HG02623 (cell line): Measurements from ENCODE around the gene BNIP5.
"Not testable (repeated sequence)": the region's sequence is repeated elsewhere in the genome, so short reads cannot be mapped to it uniquely, and the experiment has no call there.

Source experiments
- ATAC-seq: cut with Tn5 transposase; IDR thresholded peaks from one replicate; pipeline ENCODE4 v1.9.1; 2021; ENCODE audit warnings: moderate library complexity; ENCODE audit not compliant: unreplicated experiment

The BNIP5 gene

GRCh38 chr6:36368421-36368820 is 31.7 kb upstream of the BNIP5 start:
- ATAC-seq: no peak

- ATAC-seq: no peak
These were observed 31.1 kb upstream of the BNIP5 start for GRCh38 chr6:36367743-36368142.

GRCh38 chr6:36364669-36365479 is 28.2 kb upstream of the BNIP5 start:
- ATAC-seq: no peak

- not testable (repeated sequence) for ATAC-seq
These were observed 27.5 kb upstream of the BNIP5 start for GRCh38 chr6:36364061-36364635.

GRCh38 chr6:36363371-36363752 is 26.7 kb upstream of the BNIP5 start:
- ATAC-seq: not testable (repeated sequence)

GRCh38 chr6:36362551-36363370 is 26.1 kb upstream of the BNIP5 start:
- ATAC-seq: no peak

GRCh38 chr6:36361071-36361470 is 24.4 kb upstream of the BNIP5 start:
- ATAC-seq: no peak

- ATAC-seq: no peak
These were observed 23.8 kb upstream of the BNIP5 start for GRCh38 chr6:36360241-36361054.

GRCh38 chr6:36358226-36358915 is 21.7 kb upstream of the BNIP5 start:
- no peak for ATAC-seq

- no peak for ATAC-seq
These were observed 21.2 kb upstream of the BNIP5 start for GRCh38 chr6:36357872-36358225.

GRCh38 chr6:36355819-36356218 is 19.1 kb upstream of the BNIP5 start:
- no peak for ATAC-seq

- no peak for ATAC-seq
These were observed 16.8 kb upstream of the BNIP5 start for GRCh38 chr6:36353411-36353915.

GRCh38 chr6:36352477-36353157 is 15.9 kb upstream of the BNIP5 start:
- no peak for ATAC-seq

GRCh38 chr6:36350681-36351571 is 14.2 kb upstream of the BNIP5 start:
- no peak for ATAC-seq

GRCh38 chr6:36350082-36350481 is 13.4 kb upstream of the BNIP5 start:
- no peak for ATAC-seq

- ATAC-seq: no peak
These were observed 12.6 kb upstream of the BNIP5 start for GRCh38 chr6:36349240-36349639.

GRCh38 chr6:36347621-36348020 is 10.9 kb upstream of the BNIP5 start:
- ATAC-seq: no peak

GRCh38 chr6:36346486-36347273 is 10.0 kb upstream of the BNIP5 start:
- ATAC-seq: no peak
